Testis (tissue), 3 donors: ENCODE results near the gene DUSP22. TPM values are rescaled to one million over a fixed set of nuclear protein-coding genes. Genes with fewer than 3 reads are reported as not detected.

Source experiments
- DNase-seq: peaks from one replicate; pipeline ENCODE4 v3.0.0-alpha.2; 2019
- H3K27ac ChIP-seq, 2 donors: fragments of 200-600 bp; sonication (generic); one replicate each; pipeline ENCODE4 v1.5.1; 2019
- H3K27me3 ChIP-seq: fragments of 200-600 bp; sonication (generic); one replicate; pipeline ENCODE4 v1.5.1; 2019
- H3K36me3 ChIP-seq: fragments of 200-600 bp; sonication (generic); one replicate; pipeline ENCODE4 v1.5.1; 2017; ENCODE audit warnings: low read depth; ENCODE audit errors: missing control alignments
- H3K4me1 ChIP-seq: fragments of 200-600 bp; sonication (generic); one replicate; pipeline ENCODE4 v1.5.1; 2019
- H3K4me3 ChIP-seq, 2 donors: fragments of 200-600 bp; sonication (generic); one replicate each; pipeline ENCODE4 v1.5.1; 2017 to 2019
- H3K9me3 ChIP-seq: fragments of 200-600 bp; sonication (generic); one replicate; pipeline ENCODE4 v1.5.1; 2017
- POLR2A ChIP-seq: fragments of 450-650 bp; IDR thresholded peaks from one replicate; pipeline ENCODE4 v1.6.1; 2017; ENCODE audit warnings: antibody characterized with exemption, mild to moderate bottlenecking, moderate library complexity
- WGBS, 2 donors: methylation state at CpG; one replicate each; pipeline ENCODE4 v1.1.5; 2018; 5-methylcytosine and 5-hydroxymethylcytosine counted together
- intact Hi-C: fragments of 100-400 bp; cut with DNase I; formaldehyde crosslinking; loops from one replicate; pipeline ENCODE4 v1.15.1; 2023; ENCODE audit warnings: low total_unique reads
- polyA plus RNA-seq: library from polyadenylated mRNA; stranded (reverse); fragments of 350-450 nt; fragmentation: Illumina TruSeq; extraction: RNeasy Lipid Tissue Mini Kit (QIAGEN cat#74804); gene quantifications from one replicate; pipeline ENCODE4 v1.2.3, GENCODE V29; 2014; ENCODE audit warnings: low read depth, low replicate concordance; ENCODE audit not compliant: insufficient read depth
- total RNA-seq, 2 donors: library from RNA; depleted of rRNA; stranded (reverse); fragments of >200 nt; gene quantifications; one replicate each; pipeline ENCODE4 v1.2.3, GENCODE V29; 2016
- TF ChIP-seq, protein P1 (sequence below), 3 experiments: fragments of 450-650 bp in 2 of 3; fragments of 200-600 bp in 1 of 3; sonication (generic) in 1 of 3; IDR thresholded peaks; one replicate each; pipeline ENCODE4 v1.5.1; 2016 to 2019; ENCODE audit warnings: antibody characterized with exemption in 3 of 3, mild to moderate bottlenecking in 2 of 3, moderate library complexity in 1 of 3

Gene DUSP22
- total and polyA plus RNA-seq, 3 donors from 2014 or later: 112 to 158 (median 129) TPM

DNA sequence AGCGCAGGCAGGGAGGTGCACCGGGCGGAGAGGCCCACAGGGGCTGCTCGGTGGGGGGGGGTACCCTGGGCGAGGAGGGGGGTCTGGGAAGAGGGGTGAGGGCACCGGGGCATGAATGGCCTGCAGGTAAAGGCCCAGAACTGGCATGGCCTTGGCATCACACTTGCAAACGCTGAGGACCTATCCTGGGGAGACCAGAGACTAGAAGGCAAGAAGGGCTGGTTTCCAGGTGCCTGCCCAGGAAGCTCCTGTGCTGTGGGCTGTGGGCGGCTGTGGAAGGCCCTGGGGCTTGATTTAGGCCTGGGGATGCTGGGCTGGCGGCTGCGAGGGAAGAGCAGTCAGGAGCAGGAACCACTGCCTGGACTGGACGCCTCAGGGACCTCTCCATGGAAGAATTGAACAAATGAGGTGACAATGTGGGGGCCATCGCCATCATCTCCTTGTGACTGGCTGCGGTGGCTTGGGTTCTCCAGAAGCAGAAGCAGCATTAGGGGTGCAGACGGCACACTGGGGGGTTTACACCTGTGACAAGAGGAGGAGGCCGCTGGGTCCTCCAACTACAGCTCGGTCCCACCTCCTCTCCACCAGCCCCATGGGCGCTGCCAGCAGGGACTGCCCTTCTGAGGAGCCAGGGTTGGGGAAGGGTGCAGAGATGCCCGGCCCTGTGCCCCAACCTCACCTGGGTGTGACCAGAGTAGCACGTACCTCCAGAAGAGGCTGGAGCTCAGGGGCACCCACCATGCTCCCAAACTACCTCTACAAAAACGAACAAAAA is 67.2 kb downstream of the DUSP22 start:
- 78 to 86% methylated on average over 20 of the region's 20 CpGs for WGBS, 2 donors
- Histone ChIP-seq H3K36me3 (no peaks in the 10 kb centered on the region), H3K4me3 (no peak overlapping the region), H3K4me1 (no peaks in the 10 kb centered on the region), H3K27ac (no peak overlapping the region), H3K27me3 (no peaks in the 10 kb centered on the region), H3K9me3 (no peaks in the 10 kb centered on the region)
- TF ChIP-seq, protein P1, sequence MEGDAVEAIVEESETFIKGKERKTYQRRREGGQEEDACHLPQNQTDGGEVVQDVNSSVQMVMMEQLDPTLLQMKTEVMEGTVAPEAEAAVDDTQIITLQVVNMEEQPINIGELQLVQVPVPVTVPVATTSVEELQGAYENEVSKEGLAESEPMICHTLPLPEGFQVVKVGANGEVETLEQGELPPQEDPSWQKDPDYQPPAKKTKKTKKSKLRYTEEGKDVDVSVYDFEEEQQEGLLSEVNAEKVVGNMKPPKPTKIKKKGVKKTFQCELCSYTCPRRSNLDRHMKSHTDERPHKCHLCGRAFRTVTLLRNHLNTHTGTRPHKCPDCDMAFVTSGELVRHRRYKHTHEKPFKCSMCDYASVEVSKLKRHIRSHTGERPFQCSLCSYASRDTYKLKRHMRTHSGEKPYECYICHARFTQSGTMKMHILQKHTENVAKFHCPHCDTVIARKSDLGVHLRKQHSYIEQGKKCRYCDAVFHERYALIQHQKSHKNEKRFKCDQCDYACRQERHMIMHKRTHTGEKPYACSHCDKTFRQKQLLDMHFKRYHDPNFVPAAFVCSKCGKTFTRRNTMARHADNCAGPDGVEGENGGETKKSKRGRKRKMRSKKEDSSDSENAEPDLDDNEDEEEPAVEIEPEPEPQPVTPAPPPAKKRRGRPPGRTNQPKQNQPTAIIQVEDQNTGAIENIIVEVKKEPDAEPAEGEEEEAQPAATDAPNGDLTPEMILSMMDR (IDR thresholded peaks at IDR 0.05): no peak
- TF ChIP-seq POLR2A: no peak
- DNase-seq: no peak
- intact Hi-C loops: no loop called here

DNA sequence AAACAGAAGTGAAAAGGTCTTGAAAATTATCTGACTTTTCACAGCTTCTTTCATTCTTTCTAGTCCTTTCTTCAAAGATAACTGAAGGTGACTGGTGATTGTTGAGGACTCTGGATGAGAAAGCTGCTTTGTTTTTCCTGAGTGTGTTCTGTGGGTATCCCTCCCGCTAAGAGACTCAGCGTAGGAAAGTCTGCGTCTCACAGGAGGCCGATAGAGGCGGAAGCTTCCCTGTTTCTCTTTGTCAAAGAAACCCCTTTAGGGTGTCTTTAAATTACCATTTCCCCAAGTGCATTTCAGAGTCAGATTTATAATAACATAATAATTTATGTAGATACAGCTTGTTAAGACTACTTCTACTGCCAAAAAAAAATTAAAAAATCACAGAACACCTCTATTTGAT is 68.1 kb downstream of the DUSP22 start:
- intact Hi-C loops: no loop called here
- no peaks in the 10 kb centered on the region for H3K27me3 ChIP-seq
- H3K9me3 ChIP-seq: no peaks in the 10 kb centered on the region
- TF ChIP-seq, protein P1 (IDR thresholded peaks at IDR 0.05): no peak
- no peak for TF ChIP-seq POLR2A
- no peaks in the 10 kb centered on the region for H3K36me3 ChIP-seq
- no peak overlapping the region for H3K4me3 ChIP-seq
- no peak for DNase-seq
- no peaks in the 10 kb centered on the region for H3K4me1 ChIP-seq
- H3K27ac ChIP-seq: no peak overlapping the region
- WGBS, 2 donors: 80 to 83% methylated on average over 5 of the region's 5 CpGs

DNA sequence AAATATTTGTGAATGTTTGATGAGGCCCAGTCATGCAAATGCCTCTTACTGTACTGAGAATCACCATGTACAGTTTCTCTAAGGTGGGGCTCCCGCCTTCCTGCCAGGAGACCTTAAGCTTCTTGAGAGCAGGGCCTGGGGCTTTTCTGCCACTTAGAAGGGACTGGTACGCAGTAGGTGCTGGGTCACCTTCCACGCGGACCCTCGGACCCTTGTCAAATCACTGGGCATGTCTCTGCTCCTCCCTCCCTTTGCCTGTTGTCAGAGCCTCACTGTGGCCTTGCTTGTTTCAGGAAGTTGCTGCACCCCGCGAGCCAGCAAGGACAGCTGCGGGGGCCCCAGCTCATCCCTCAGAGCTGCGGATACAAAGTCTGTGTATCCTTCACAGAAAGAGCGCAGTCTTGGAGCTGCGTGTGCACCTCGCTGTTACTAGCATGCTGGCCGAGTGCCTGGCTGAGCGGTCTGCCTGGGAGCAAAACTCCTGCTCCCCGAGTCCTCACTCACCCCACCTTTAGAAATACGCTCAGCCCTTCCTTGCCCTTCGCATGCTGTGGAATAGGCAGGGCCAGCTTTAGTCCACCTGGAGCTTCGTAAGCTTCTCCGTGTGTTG is 68.6 kb downstream of the DUSP22 start:
- Histone ChIP-seq H3K4me3 (no peak overlapping the region), H3K9me3 (no peaks in the 10 kb centered on the region), H3K27ac (no peak overlapping the region), H3K4me1 (no peaks in the 10 kb centered on the region), H3K27me3 (no peaks in the 10 kb centered on the region), H3K36me3 (no peaks in the 10 kb centered on the region)
- intact Hi-C loops: no loop called here
- 65 to 72% methylated on average over 19 of the region's 19 CpGs for WGBS, 2 donors
- TF ChIP-seq, protein P1 (IDR thresholded peaks at IDR 0.05): no peak
- no peak for TF ChIP-seq POLR2A
- no peak for DNase-seq

DNA sequence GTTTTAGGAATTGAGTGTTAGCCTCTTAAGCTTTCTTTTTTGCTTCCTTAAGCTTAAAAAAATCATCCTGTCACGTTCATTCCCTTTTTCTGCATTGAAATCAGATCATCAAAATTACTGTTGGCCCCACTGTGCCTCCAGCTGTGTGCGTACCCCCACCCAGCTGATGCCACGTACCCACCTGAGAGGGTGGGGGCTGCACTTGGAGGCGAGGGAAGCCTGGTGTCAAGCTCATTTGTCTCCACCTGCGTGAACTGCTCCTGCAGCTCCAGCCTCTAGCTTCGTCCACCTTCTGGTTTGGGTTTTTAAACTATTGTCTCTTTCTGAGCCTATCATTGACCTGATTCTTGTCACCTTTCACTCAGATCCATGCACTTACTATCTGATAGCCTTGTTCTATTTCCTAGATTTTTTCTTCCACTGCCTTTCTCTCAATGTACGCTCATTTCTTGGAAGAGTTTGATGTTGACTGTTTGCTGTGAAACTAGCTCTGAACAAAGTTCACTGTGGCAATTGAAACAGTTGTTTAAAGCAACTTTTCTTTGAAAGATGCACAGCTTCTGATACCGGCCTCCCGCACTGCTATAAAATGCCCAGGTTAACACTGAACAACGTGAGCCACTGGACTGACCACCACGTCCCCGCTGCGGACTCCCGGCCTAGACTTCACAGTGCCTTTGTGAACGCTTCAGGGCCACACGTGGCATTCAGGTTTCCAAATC is 69.3 kb downstream of the DUSP22 start:
- Histone ChIP-seq H3K27ac (no peak overlapping the region), H3K9me3 (no peaks in the 10 kb centered on the region), H3K27me3 (no peaks in the 10 kb centered on the region), H3K36me3 (no peaks in the 10 kb centered on the region), H3K4me1 (no peaks in the 10 kb centered on the region), H3K4me3 (no peak overlapping the region)
- 82 to 84% methylated on average over 16 of the region's 16 CpGs for whole genome bisulfite sequencing, 2 donors
- intact Hi-C loops: no loop called here
- no peak for DNase-seq
- TF ChIP-seq POLR2A: no peak
- TF ChIP-seq, protein P1 (IDR thresholded peaks at IDR 0.05): no peak
